Activated B cell treated with CpG ODN at 0.5 μM for 24 hours (primary cell): ENCODE results near the gene FAHD2A. TPM values are rescaled to one million over a fixed set of nuclear protein-coding genes. Genes with fewer than 3 reads are reported as not detected.
"Not testable (repeated sequence)": the region's sequence is repeated elsewhere in the genome, so short reads cannot be mapped to it uniquely, and the experiment has no call there.

Experiments
- ATAC-seq: fragments of 200-7000 bp; cut with Tn5 transposase; one replicate; pipeline ENCODE4 v1.10.0; 2021; ENCODE audit warnings: low read depth, mild to moderate bottlenecking, moderate library complexity
- CTCF ChIA-PET: fragments of 350-600 bp; sonication (Branson Sonifier 250); formaldehyde crosslinking; loops from one replicate; lab custom pipeline; 2021; ENCODE audit warnings: antibody characterized with exemption; lab: Charles Lee
- POLR2A ChIA-PET: fragments of 350-600 bp; sonication (Branson Sonifier 250); formaldehyde crosslinking; loops from one replicate; lab custom pipeline; 2021; ENCODE audit warnings: antibody characterized with exemption; lab: Charles Lee
- DNase-seq: peaks from one replicate; pipeline ENCODE4 v3.0.0; 2022
- H3K27ac Mint-ChIP-seq: one replicate; pipeline ENCODE4 v1.8.0; 2020; ENCODE audit warnings: mixed read lengths
- H3K27me3 Mint-ChIP-seq: one replicate; pipeline ENCODE4 v1.8.0; 2021; ENCODE audit warnings: mixed read lengths
- H3K36me3 Mint-ChIP-seq: one replicate; pipeline ENCODE4 v1.8.0; 2021; ENCODE audit warnings: low read depth, mixed read lengths
- H3K4me1 Mint-ChIP-seq: one replicate; pipeline ENCODE4 v1.8.0; 2021; ENCODE audit warnings: mixed read lengths
- H3K4me3 Mint-ChIP-seq: one replicate; pipeline ENCODE4 v1.8.0; 2020; ENCODE audit warnings: mild to moderate bottlenecking, mixed read lengths
- H3K9me3 Mint-ChIP-seq: one replicate; pipeline ENCODE4 v1.8.0; 2020; ENCODE audit warnings: mixed read lengths
- CTCF ChIP-seq: fragments of 200-600 bp; IDR thresholded peaks from one replicate; pipeline ENCODE4 v1.8.0; 2022; ENCODE audit warnings: antibody characterized with exemption, mild to moderate bottlenecking
- intact Hi-C: fragments of 100-400 bp; cut with micrococcal nuclease; formaldehyde crosslinking; loops from one replicate; pipeline ENCODE4 v1.15.1; 2024
- total RNA-seq: library from RNA; stranded (reverse); gene quantifications from 2 replicates; pipeline ENCODE4 v1.2.3, GENCODE V29; 2022

FAHD2A gene
- total RNA-seq, 1 donor from 2014 or later = 23.4 TPM

- CTCF ChIA-PET = interaction anchor here (0.8 kb wide), 1 partner anchor 12 kb away, joined by 3 read pairs; no protein-coding TSS in a partner anchor
- TF ChIP-seq CTCF = no peak
- H3K27ac Mint-ChIP-seq = no peak overlapping the region
These were observed 1.0 kb upstream of the FAHD2A start for GRCh38 chr2:95401480-95401879.

GRCh38 chr2:95402004-95402369 lies 521 bp upstream of the FAHD2A start:
- H3K36me3 Mint-ChIP-seq, H3K9me3 Mint-ChIP-seq, H3K27me3 Mint-ChIP-seq, DNase-seq: not testable (repeated sequence)
- peaks cover 22% of the 10 kb centered on the region for H3K4me1 Mint-ChIP-seq
- ATAC-seq = peak; percentile 13
- peak overlapping the region; percentile 53 for H3K27ac Mint-ChIP-seq
- ChIA-PET POLR2A (interaction anchor here (0.6 to 1.3 kb wide), 4 partner anchors 31 to 242 kb away, joined by 3 to 4 read pairs (median 4); partner anchors contain the start of gene ZNF2), CTCF (interaction anchor here (0.8 kb wide), 1 partner anchor 13 kb away, joined by 3 read pairs; no protein-coding TSS in a partner anchor)
- peak overlapping the region; percentile 99 for H3K4me3 Mint-ChIP-seq
- intact Hi-C loops = loop anchor here (2.0 to 5.0 kb wide), 5 partner anchors 55 to 280 kb away; partner anchors contain the start of genes MRPS5, ZNF2 and ZNF892

More at GRCh38 chr2:95401480-95401879, 1.0 kb upstream of the FAHD2A start:
- DNase-seq (no peak), ATAC-seq (no peak)
- Mint-ChIP-seq H3K9me3 (no peaks in the 10 kb centered on the region), H3K4me3 (peak overlapping the region; percentile 99), H3K36me3 (peaks cover 6% of the 10 kb centered on the region), H3K27me3 (no peaks in the 10 kb centered on the region), H3K4me1 (peaks cover 22% of the 10 kb centered on the region)
- POLR2A ChIA-PET = no interaction called here
- intact Hi-C loops = loop anchor here (5.0 kb wide), 4 partner anchors 54 to 279 kb away; partner anchors contain the start of genes MRPS5 and ZNF892

- ATAC-seq, H3K9me3 Mint-ChIP-seq, H3K27me3 Mint-ChIP-seq, H3K36me3 Mint-ChIP-seq, DNase-seq, CTCF ChIA-PET: not testable (repeated sequence)
- Mint-ChIP-seq H3K27ac (peak overlapping the region; percentile 88), H3K4me3 (peak overlapping the region; percentile 99), H3K4me1 (peaks cover 22% of the 10 kb centered on the region)
- intact Hi-C loops = loop anchor here (2.0 to 5.0 kb wide), 5 partner anchors 56 to 281 kb away; partner anchors contain the start of genes MRPS5, ZNF2 and ZNF892
- POLR2A ChIA-PET = interaction anchor here (1.0 to 1.3 kb wide), 3 partner anchors 236 to 243 kb away, joined by 3 to 4 read pairs (median 4); partner anchors contain the start of gene ZNF2
These were observed 755 bp downstream of the FAHD2A start for GRCh38 chr2:95403204-95403721.

- H3K9me3 Mint-ChIP-seq, H3K27ac Mint-ChIP-seq, ATAC-seq, POLR2A ChIA-PET, DNase-seq, CTCF ChIA-PET, H3K27me3 Mint-ChIP-seq: not testable (repeated sequence)
- intact Hi-C loops = loop anchor here (2.0 to 5.0 kb wide), 5 partner anchors 57 to 282 kb away; partner anchors contain the start of genes MRPS5, ZNF2 and ZNF892
- H3K4me1 Mint-ChIP-seq = peaks cover 22% of the 10 kb centered on the region
- H3K36me3 Mint-ChIP-seq = peaks cover 10% of the 10 kb centered on the region
- H3K4me3 Mint-ChIP-seq = peak overlapping the region; percentile 99
These were observed 1.3 kb downstream of the FAHD2A start for GRCh38 chr2:95403824-95404223.

GRCh38 chr2:95404676-95405075 lies 2.2 kb downstream of the FAHD2A start:
- intact Hi-C loops = loop anchor here (5.0 kb wide), 4 partner anchors 57 to 282 kb away; partner anchors contain the start of genes MRPS5 and ZNF892
- POLR2A ChIA-PET, H3K4me3 Mint-ChIP-seq, DNase-seq, H3K27ac Mint-ChIP-seq, H3K9me3 Mint-ChIP-seq, ATAC-seq, CTCF ChIA-PET, H3K27me3 Mint-ChIP-seq: not testable (repeated sequence)
- peaks cover 10% of the 10 kb centered on the region for H3K36me3 Mint-ChIP-seq
- H3K4me1 Mint-ChIP-seq = peaks cover 22% of the 10 kb centered on the region

GRCh38 chr2:95411239-95411638 lies 8.7 kb downstream of the FAHD2A start:
- ATAC-seq, H3K9me3 Mint-ChIP-seq, H3K27ac Mint-ChIP-seq, CTCF ChIA-PET, DNase-seq, H3K27me3 Mint-ChIP-seq, H3K4me3 Mint-ChIP-seq, H3K4me1 Mint-ChIP-seq, intact Hi-C loops, POLR2A ChIA-PET: not testable (repeated sequence)
- peaks cover 16% of the 10 kb centered on the region for H3K36me3 Mint-ChIP-seq

GRCh38 chr2:95414015-95414594 lies 11.6 kb downstream of the FAHD2A start:
- H3K4me3 Mint-ChIP-seq, intact Hi-C loops, H3K9me3 Mint-ChIP-seq: not testable (repeated sequence)

GRCh38 chr2:95415138-95415537 lies 12.6 kb downstream of the FAHD2A start:
- CTCF ChIA-PET, H3K27ac Mint-ChIP-seq, POLR2A ChIA-PET, H3K9me3 Mint-ChIP-seq, H3K4me3 Mint-ChIP-seq, H3K27me3 Mint-ChIP-seq, intact Hi-C loops, ATAC-seq, DNase-seq, H3K4me1 Mint-ChIP-seq: not testable (repeated sequence)
- peaks cover 12% of the 10 kb centered on the region for H3K36me3 Mint-ChIP-seq

More at GRCh38 chr2:95414015-95414594, 11.6 kb downstream of the FAHD2A start:
- H3K27ac Mint-ChIP-seq, POLR2A ChIA-PET, CTCF ChIA-PET, H3K27me3 Mint-ChIP-seq, H3K4me1 Mint-ChIP-seq: not testable (repeated sequence)
- DNase-seq (peak; percentile 51), ATAC-seq (peak; percentile 68)
- peaks cover 12% of the 10 kb centered on the region for H3K36me3 Mint-ChIP-seq

GRCh38 chr2:95415561-95415960 lies 13.1 kb downstream of the FAHD2A start:
- intact Hi-C loops, H3K27me3 Mint-ChIP-seq, H3K27ac Mint-ChIP-seq, ATAC-seq, DNase-seq, H3K9me3 Mint-ChIP-seq, CTCF ChIA-PET, POLR2A ChIA-PET, H3K4me3 Mint-ChIP-seq, H3K4me1 Mint-ChIP-seq: not testable (repeated sequence)
- H3K36me3 Mint-ChIP-seq = peaks cover 12% of the 10 kb centered on the region

- CTCF ChIA-PET = not testable (repeated sequence)
These were observed 24.8 kb downstream of the FAHD2A start for GRCh38 chr2:95427196-95427867.

More at GRCh38 chr2:95427196-95427867, 24.8 kb downstream of the FAHD2A start:
- H3K9me3 Mint-ChIP-seq, H3K4me1 Mint-ChIP-seq, H3K4me3 Mint-ChIP-seq, H3K27ac Mint-ChIP-seq, H3K36me3 Mint-ChIP-seq, POLR2A ChIA-PET, intact Hi-C loops, ATAC-seq, DNase-seq, H3K27me3 Mint-ChIP-seq: not testable (repeated sequence)
